CD4-positive, alpha-beta memory T cell (primary cell): ENCODE data around the gene PKN1. TPM values are rescaled to one million over a fixed set of nuclear protein-coding genes. Genes with fewer than 3 reads are reported as not detected.

Experiments used
- CTCF ChIA-PET: fragments of 350-600 bp; sonication (Branson Sonifier 250); formaldehyde crosslinking; loops from one replicate; lab custom pipeline; 2021; ENCODE audit warnings: inconsistent platforms; ENCODE audit not compliant: partially characterized antibody; lab: Charles Lee
- POLR2A ChIA-PET: fragments of 350-600 bp; sonication (Branson Sonifier 250); formaldehyde crosslinking; loops from one replicate; lab custom pipeline; 2021; ENCODE audit not compliant: partially characterized antibody; lab: Charles Lee
- DNase-seq, 5 donors: peaks; one replicate each; pipeline versions ENCODE4 v3.0.0 to v3.0.0-alpha.2; 2020 to 2022; ENCODE audit warnings: mixed read lengths in 1 of 5
- H3K27ac ChIP-seq: one replicate; pipeline ENCODE4 v1.7.0; 2013; ENCODE audit warnings: low read depth, low read length
- H3K27me3 ChIP-seq: 2 replicates; pipeline ENCODE4 v1.7.0; 2013; ENCODE audit warnings: mild to moderate bottlenecking, low read length, moderate library complexity; ENCODE audit not compliant: insufficient read depth
- H3K36me3 ChIP-seq: 2 replicates; pipeline ENCODE4 v1.7.0; 2013; ENCODE audit warnings: mild to moderate bottlenecking, low read length, moderate library complexity; ENCODE audit not compliant: insufficient read depth
- H3K4me1 ChIP-seq: 2 replicates; pipeline ENCODE4 v1.7.0; 2013; ENCODE audit warnings: mild to moderate bottlenecking, low read length, moderate library complexity; ENCODE audit not compliant: insufficient read depth
- H3K4me3 ChIP-seq, 2 donors: one replicate each; pipeline ENCODE4 v1.7.0; 2013; ENCODE audit warnings: low read length in 2 of 2, mild to moderate bottlenecking in 1 of 2
- H3K9me3 ChIP-seq, 2 donors: one replicate each; pipeline ENCODE4 v1.7.0; 2013; ENCODE audit warnings: low read length in 2 of 2, control low read depth in 1 of 2; ENCODE audit not compliant: control insufficient read depth in 1 of 2
- H3K27ac Mint-ChIP-seq, 7 donors: one replicate each; pipeline ENCODE4 v1.8.0; 2020 to 2021; ENCODE audit warnings: mixed read lengths in 7 of 7, mild to moderate bottlenecking in 6 of 7, inconsistent platforms in 3 of 7, moderate library complexity in 3 of 7
- H3K27me3 Mint-ChIP-seq, 2 donors: one replicate each; pipeline ENCODE4 v1.8.0; 2020 to 2021; ENCODE audit warnings: mixed read lengths in 2 of 2
- H3K36me3 Mint-ChIP-seq, 2 donors: one replicate each; pipeline ENCODE4 v1.8.0; 2020 to 2021; ENCODE audit warnings: mixed read lengths in 2 of 2, inconsistent platforms in 1 of 2, mild to moderate bottlenecking in 1 of 2
- H3K4me1 Mint-ChIP-seq, 4 donors: one replicate each; pipeline ENCODE4 v1.8.0; 2020 to 2021; ENCODE audit warnings: mixed read lengths in 4 of 4, mild to moderate bottlenecking in 1 of 4
- H3K4me3 Mint-ChIP-seq, 8 donors: one replicate each; pipeline ENCODE4 v1.8.0; 2020 to 2021; ENCODE audit warnings: mixed read lengths in 8 of 8, mild to moderate bottlenecking in 7 of 8, moderate library complexity in 6 of 8, inconsistent platforms in 3 of 8
- H3K9me3 Mint-ChIP-seq, 8 donors: one replicate each; pipeline ENCODE4 v1.8.0; 2020 to 2021; ENCODE audit warnings: mixed read lengths in 8 of 8, mild to moderate bottlenecking in 5 of 8, inconsistent platforms in 3 of 8, moderate library complexity in 1 of 8
- intact Hi-C: fragments of 100-400 bp; cut with micrococcal nuclease; formaldehyde crosslinking; loops from one replicate; pipeline ENCODE4 v1.15.1; 2023
- polyA plus RNA-seq, 2 donors: library from polyadenylated mRNA; unstranded; fragments of 300-500 nt; fragmentation: Illumina TruSeq; gene quantifications; one replicate each; pipeline ENCODE4 v1.2.3, GENCODE V29; 2021
- total RNA-seq, 2 experiments: library from RNA; stranded (reverse); gene quantifications; one replicate each; pipeline ENCODE4 v1.2.3, GENCODE V29; 2021

The PKN1 gene
- total RNA-seq (100 to 1,000 TPM; 189 to 205 TPM), polyA plus RNA-seq (10 to 100 TPM; 41.5 to 87.6 TPM)

DNA sequence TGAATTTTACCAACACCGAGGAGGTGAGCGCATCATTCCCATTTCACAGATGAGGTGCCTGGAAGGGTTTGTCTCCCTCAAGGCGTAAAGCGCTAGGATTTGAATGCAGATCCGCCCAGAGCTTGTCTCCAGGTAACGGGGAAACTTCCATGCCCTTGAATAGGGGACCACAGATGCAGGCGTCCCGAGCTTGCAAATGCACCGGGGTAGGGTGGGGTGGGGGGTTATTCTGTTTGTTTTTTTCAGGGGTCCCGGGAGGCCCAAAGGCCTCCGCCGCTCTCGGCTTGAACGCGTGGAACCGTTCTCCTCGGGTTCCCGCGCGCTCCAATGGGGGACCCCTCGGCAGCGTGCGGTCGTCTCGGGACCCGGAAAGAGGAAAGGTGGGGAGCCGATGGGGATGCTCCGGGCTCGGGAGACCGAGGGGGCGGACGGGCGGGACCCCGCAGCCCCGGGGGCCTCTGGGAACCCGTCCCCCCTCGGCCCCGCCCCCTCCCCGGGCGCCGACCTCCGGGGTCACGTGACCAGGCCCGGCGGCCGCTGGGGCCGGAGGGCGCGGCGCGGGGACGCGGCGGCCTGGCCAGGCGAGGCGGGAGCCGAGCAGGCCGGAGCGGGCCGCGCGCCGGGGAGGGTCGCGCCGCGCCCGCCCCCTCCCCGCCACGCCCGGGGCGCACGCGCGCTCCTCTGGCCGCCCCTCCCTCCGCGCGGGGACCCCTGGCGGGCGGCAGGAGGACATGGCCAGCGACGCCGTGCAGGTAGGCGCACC, at the start of gene PKN1:
Gene PKN1 (plus strand): TSS at position 516 of the 763 bp plus-strand sequence. CDS start 216 bp downstream, at position 732.
- Histone ChIP-seq H3K27ac (peak within 1 kb of the TSS; percentile 72), H3K9me3 (no peaks in the 10 kb centered on the region), H3K4me3 (peak within 1 kb of the TSS; percentile 60 to 61), H3K4me1 (peaks cover 31% of the 10 kb centered on the region), H3K36me3 (no peaks in the 10 kb centered on the region), H3K27me3 (no peaks in the 10 kb centered on the region)
- peak in 3 of 5 donors; percentile 20 to 55 (median 22) for DNase-seq
- CTCF ChIA-PET: interaction anchor here (0.6 to 4.7 kb wide), 21 partner anchors 9 to 644 kb away, joined by 3 to 44 read pairs (median 4); partner anchors contain the start of genes ADGRE5 and DDX39A
- H3K4me1 Mint-ChIP-seq: peaks cover 16 to 49% (median 33%) of the 10 kb centered on the region in 4 donors
- POLR2A ChIA-PET: interaction anchor here (0.6 to 2.4 kb wide), 15 partner anchors 9 to 98 kb away, joined by 3 to 17 read pairs (median 3); partner anchors contain the start of genes ADGRE5 and GIPC1
- peak within 1 kb of the TSS; percentile 83 to 93 (median 88) for H3K4me3 Mint-ChIP-seq
- peaks cover 0 to 1% (median 0%) of the 10 kb centered on the region in 8 donors for H3K9me3 Mint-ChIP-seq
- H3K27me3 Mint-ChIP-seq: no peaks in the 10 kb centered on the region
- intact Hi-C loops: loop anchor here (1.0 to 2.0 kb wide), 4 partner anchors 7 to 48 kb away; partner anchors contain the start of gene DDX39A
- peak within 1 kb of the TSS; percentile 84 to 95 (median 89) for H3K27ac Mint-ChIP-seq
- peaks cover 0 to 5% of the 10 kb centered on the region in 2 donors for H3K36me3 Mint-ChIP-seq

DNA sequence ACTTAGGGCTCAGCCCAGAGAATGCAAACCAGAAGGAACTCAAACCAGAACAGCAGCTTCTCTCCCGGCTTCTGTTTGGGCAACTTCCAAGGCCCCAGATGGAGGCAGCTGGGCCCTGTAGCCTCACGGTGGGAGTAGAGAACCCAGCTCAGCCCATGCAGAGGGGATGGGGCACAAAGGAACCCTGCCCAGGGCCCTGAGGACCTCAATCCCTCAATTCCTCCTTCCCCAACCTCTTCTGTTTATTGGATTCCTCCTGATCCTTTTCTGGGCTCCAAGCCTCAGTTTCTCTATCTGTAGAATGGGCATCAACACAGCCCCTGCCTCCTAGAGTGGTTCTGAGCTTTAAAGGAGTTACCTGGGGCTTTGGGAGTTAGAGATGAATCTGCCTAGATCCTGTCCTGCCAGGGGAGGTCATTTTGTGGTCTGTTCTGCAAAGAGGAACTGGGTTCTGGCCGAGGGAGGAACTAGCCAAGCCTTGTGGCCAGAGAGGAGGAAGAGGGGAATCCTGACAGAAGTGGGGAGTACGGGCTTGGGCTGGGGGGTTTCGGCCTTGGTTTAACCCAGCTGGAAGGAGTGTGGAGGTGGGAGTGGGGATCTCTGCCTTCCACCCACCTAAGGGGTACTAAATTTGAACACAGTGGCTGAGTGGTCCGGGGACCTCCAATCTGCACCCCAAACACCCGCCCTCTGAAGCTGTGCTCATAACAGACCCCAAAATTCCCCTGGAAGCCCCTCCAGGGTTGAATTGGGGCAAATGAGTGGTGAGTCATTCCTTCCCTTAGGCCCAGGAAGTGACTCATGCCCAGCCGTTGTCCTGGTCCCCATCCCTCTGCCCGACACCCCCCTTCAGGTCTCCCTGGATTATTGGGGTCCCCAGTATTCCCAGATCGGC, 49.2 kb upstream of the PKN1 start:
- Mint-ChIP-seq H3K4me1 (peaks cover 19 to 66% (median 37%) of the 10 kb centered on the region in 4 donors), H3K36me3 (peaks cover 10 to 44% of the 10 kb centered on the region in 2 donors), H3K4me3 (peak overlapping the region; percentile 91 to 99 (median 98)), H3K27me3 (peaks cover 0 to 4% of the 10 kb centered on the region in 2 donors), H3K9me3 (peaks cover 0 to 4% (median 0%) of the 10 kb centered on the region in 8 donors), H3K27ac (peak overlapping the region; percentile 96 to 100 (median 98))
- H3K4me3 ChIP-seq: peak overlapping the region; percentile 40 to 82
- POLR2A ChIA-PET: interaction anchor here (1.0 to 11.4 kb wide), 16 partner anchors 9 to 247 kb away, joined by 3 to 585 read pairs (median 17); partner anchors contain the start of genes ASF1B, DDX39A, DNAJB1 and PKN1
- H3K27me3 ChIP-seq: no peaks in the 10 kb centered on the region
- CTCF ChIA-PET: interaction anchor here (0.7 to 11.4 kb wide), 6 partner anchors 22 to 123 kb away, joined by 3 to 213 read pairs (median 31); no protein-coding TSS in a partner anchor
- no peaks in the 10 kb centered on the region for H3K9me3 ChIP-seq
- DNase-seq: peak in 3 of 5 donors; percentile 40 to 91 (median 41)
- peak overlapping the region; percentile 99 for H3K27ac ChIP-seq
- peaks cover 41% of the 10 kb centered on the region for H3K4me1 ChIP-seq
- intact Hi-C loops: loop anchor here (1.0 to 5.0 kb wide), 3 partner anchors 17 to 133 kb away; partner anchors contain the start of gene DNAJB1
- H3K36me3 ChIP-seq: peaks cover 4% of the 10 kb centered on the region

DNA sequence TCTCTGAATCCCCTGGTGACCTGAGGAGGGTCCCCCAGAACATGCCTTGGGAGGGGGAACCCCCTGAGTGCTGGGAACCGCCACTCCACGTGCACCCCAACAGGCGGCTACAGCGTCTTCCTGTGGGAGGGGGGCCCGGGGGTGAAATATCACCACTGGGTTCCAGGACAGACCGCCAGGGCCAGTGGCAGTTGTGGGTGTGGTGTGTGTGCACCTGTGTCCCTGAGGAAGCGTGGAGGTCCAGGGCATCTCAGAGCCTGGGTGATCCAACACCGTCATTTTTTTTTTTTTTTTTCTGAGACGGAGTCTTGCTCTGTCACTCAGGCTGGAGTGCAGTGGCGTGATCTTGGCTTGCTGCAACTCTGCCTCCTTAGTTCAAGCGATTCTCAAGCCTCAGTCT, 47.6 kb upstream of the PKN1 start:
- POLR2A ChIA-PET: interaction anchor here (0.6 to 11.4 kb wide), 6 partner anchors 11 to 142 kb away, joined by 3 to 585 read pairs (median 94); no protein-coding TSS in a partner anchor
- Mint-ChIP-seq H3K4me1 (peaks cover 13 to 51% (median 25%) of the 10 kb centered on the region in 4 donors), H3K9me3 (peaks cover 0 to 4% (median 0%) of the 10 kb centered on the region in 8 donors), H3K36me3 (peaks cover 11 to 50% of the 10 kb centered on the region in 2 donors), H3K27me3 (peaks cover 0 to 4% of the 10 kb centered on the region in 2 donors), H3K4me3 (peak overlapping the region; percentile 91 to 99 (median 98)), H3K27ac (peak overlapping the region; percentile 96 to 100 (median 98))
- Histone ChIP-seq H3K36me3 (peaks cover 8% of the 10 kb centered on the region), H3K9me3 (no peaks in the 10 kb centered on the region), H3K27ac (peak overlapping the region; percentile 99), H3K4me3 (peak overlapping the region; percentile 7 to 82), H3K4me1 (peaks cover 25% of the 10 kb centered on the region), H3K27me3 (no peaks in the 10 kb centered on the region)
- DNase-seq: peak in 4 of 5 donors; percentile 40 to 56 (median 44)
- CTCF ChIA-PET: interaction anchor here (0.6 to 11.4 kb wide), 6 partner anchors 20 to 81 kb away, joined by 3 to 213 read pairs (median 32); no protein-coding TSS in a partner anchor
- intact Hi-C loops: no loop called here

DNA sequence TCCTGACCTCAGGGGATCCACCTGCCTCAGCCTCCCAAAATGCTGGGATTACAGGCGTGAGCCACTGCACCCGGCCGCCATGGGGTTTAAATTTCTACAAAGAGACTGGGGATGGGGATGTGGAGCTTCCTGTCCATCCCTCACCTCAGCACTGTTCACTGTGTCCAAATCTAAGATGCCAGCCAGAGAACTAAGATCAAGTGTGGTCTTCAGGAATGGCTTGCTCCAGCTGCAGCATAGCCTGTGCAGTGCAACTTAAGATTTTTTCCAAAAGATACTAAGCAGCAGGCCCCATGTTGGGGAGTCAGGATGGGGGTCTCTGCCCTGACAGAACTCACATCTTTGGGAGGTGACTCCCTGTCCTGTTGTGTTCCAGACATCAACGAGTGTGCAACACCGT, 42.6 kb upstream of the PKN1 start:
- no peaks in the 10 kb centered on the region for H3K27me3 Mint-ChIP-seq
- H3K27ac Mint-ChIP-seq: peak overlapping the region in 5 of 7 donors; percentile 19 to 98 (median 83)
- Histone ChIP-seq H3K4me1 (peaks cover 4% of the 10 kb centered on the region), H3K27ac (no peak overlapping the region), H3K4me3 (no peak overlapping the region), H3K36me3 (peaks cover 48% of the 10 kb centered on the region), H3K9me3 (no peaks in the 10 kb centered on the region), H3K27me3 (no peaks in the 10 kb centered on the region)
- CTCF ChIA-PET: no interaction called here
- intact Hi-C loops: no loop called here
- no peak overlapping the region for H3K4me3 Mint-ChIP-seq
- POLR2A ChIA-PET: interaction anchor here (12.3 kb wide), 1 partner anchor 8 kb away, joined by 92 read pairs; the partner anchor contains the start of gene ADGRE5
- peaks cover 19 to 55% of the 10 kb centered on the region in 2 donors for H3K36me3 Mint-ChIP-seq
- no peak for DNase-seq
- peaks cover 0 to 19% (median 11%) of the 10 kb centered on the region in 4 donors for H3K4me1 Mint-ChIP-seq
- H3K9me3 Mint-ChIP-seq: no peaks in the 10 kb centered on the region

DNA sequence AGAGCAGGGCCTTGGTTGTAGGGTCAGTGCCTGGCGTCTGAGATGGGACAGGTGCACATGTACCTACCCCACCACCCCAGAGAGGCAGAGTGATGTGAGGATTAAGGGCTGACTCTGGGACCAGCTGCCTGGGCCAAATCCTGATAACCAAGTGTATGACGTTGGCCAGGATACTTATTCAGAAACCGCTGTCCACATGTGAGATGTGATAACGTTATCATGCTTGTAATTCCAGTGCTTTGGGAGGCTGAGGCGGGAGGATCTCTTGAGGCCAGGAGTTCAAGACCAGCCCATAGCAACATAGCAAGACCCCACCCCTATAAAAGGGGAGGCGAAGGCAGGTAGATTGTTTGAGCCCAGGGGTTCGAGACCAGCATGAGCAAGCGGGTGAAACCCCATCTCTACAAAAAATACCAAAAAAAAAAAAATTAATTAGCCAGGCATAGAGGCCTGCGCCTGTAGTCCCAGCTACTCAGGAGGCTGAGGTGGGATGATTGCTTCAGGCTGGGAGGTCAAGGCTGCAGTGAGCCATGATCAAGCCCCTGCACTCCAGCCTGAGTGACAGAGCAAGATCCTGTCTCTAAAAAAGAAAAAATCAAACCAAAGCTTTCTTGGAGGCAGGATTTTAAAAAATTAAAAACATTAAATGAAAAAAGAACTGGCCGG, 41.8 kb upstream of the PKN1 start:
- ChIA-PET CTCF (interaction anchor here (0.9 to 1.7 kb wide), 2 partner anchors 15 to 30 kb away, joined by 3 read pairs; no protein-coding TSS in a partner anchor), POLR2A (interaction anchor here (0.7 to 12.3 kb wide), 3 partner anchors 9 to 192 kb away, joined by 3 to 92 read pairs (median 18); partner anchors contain the start of gene ADGRE5)
- Histone ChIP-seq H3K36me3 (peaks cover 56% of the 10 kb centered on the region), H3K4me3 (no peak overlapping the region), H3K4me1 (no peaks in the 10 kb centered on the region), H3K27ac (no peak overlapping the region), H3K27me3 (no peaks in the 10 kb centered on the region), H3K9me3 (no peaks in the 10 kb centered on the region)
- Mint-ChIP-seq H3K4me3 (peak overlapping the region in 1 of 8 donors; percentile 47), H3K27me3 (no peaks in the 10 kb centered on the region), H3K36me3 (peaks cover 21 to 61% of the 10 kb centered on the region in 2 donors), H3K4me1 (peaks cover 0 to 17% (median 10%) of the 10 kb centered on the region in 4 donors), H3K27ac (peak overlapping the region in 6 of 7 donors; percentile 27 to 98 (median 52)), H3K9me3 (peaks cover 0 to 4% (median 0%) of the 10 kb centered on the region in 8 donors)
- intact Hi-C loops: no loop called here
- DNase-seq: no peak
